GM12878 (cell line): ENCODE data around the gene SLC2A8. TPM values are rescaled to one million over a fixed set of nuclear protein-coding genes. Genes with fewer than 3 reads are reported as not detected.

Experiments used
- BMI1 ChIP-seq: fragments of 450-650 bp; IDR thresholded peaks from 2 replicates; pipeline ENCODE4 v1.6.1; 2016; ENCODE audit warnings: mild to moderate bottlenecking, moderate library complexity, borderline replicate concordance
- CBX5 ChIP-seq: sonication (generic); IDR thresholded peaks from 2 replicates; pipeline ENCODE4 v1.6.1; 2016; ENCODE audit warnings: low read depth, moderate library complexity, mild to moderate bottlenecking, inconsistent platforms
- CHD2 ChIP-seq: IDR thresholded peaks from 2 replicates; pipeline ENCODE4 v1.6.1; 2011; ENCODE audit warnings: low read depth, low read length, improper control_type of control experiment, borderline replicate concordance
- EED ChIP-seq: sonication (generic); IDR thresholded peaks from 2 replicates; pipeline ENCODE4 v1.6.1; 2016; ENCODE audit warnings: antibody characterized with exemption, low read depth
- IRF4 ChIP-seq: IDR thresholded peaks from 2 replicates; pipeline ENCODE4 v1.6.1; 2011; ENCODE audit warnings: low read depth, low read length
- MEF2A ChIP-seq: IDR thresholded peaks from 2 replicates; pipeline ENCODE4 v1.6.1; 2011; ENCODE audit warnings: low read depth, mild to moderate bottlenecking, low read length, moderate library complexity; ENCODE audit not compliant: insufficient read depth
- MLLT1 ChIP-seq: fragments of 450-650 bp; IDR thresholded peaks from 2 replicates; pipeline ENCODE4 v1.6.1; 2016; ENCODE audit warnings: mild to moderate bottlenecking
- MYB ChIP-seq: fragments of 150-350 bp; IDR thresholded peaks from 2 replicates; pipeline ENCODE4 v1.6.1; 2014; ENCODE audit warnings: mild to moderate bottlenecking, low read depth, low read length, borderline replicate concordance
- MYC ChIP-seq: IDR thresholded peaks from 2 replicates; pipeline ENCODE4 v1.6.1; 2011; ENCODE audit warnings: mild to moderate bottlenecking, low read length, moderate library complexity, inconsistent platforms; ENCODE audit not compliant: insufficient read depth, insufficient replicate concordance, insufficient read length, severe bottlenecking
- NFYA ChIP-seq: IDR thresholded peaks from 2 replicates; pipeline ENCODE4 v1.6.1; 2011; ENCODE audit warnings: low read depth, mild to moderate bottlenecking, low read length, improper control_type of control experiment, borderline replicate concordance
- PBX3 ChIP-seq: IDR thresholded peaks from 2 replicates; pipeline ENCODE4 v1.6.1; 2011; ENCODE audit warnings: mild to moderate bottlenecking, low read depth, low read length, moderate library complexity; ENCODE audit not compliant: insufficient replicate concordance
- POU2F2 ChIP-seq: IDR thresholded peaks from 3 replicates; pipeline ENCODE4 v1.6.1; 2011; ENCODE audit warnings: low read depth, mild to moderate bottlenecking, low read length, borderline replicate concordance
- RB1 ChIP-seq: fragments of 450-650 bp; formaldehyde crosslinking; IDR thresholded peaks from 2 replicates; pipeline ENCODE4 v1.6.1; 2017; ENCODE audit warnings: mild to moderate bottlenecking, borderline replicate concordance
- SMC3 ChIP-seq: IDR thresholded peaks from 2 replicates; pipeline ENCODE4 v1.6.1; 2011; ENCODE audit warnings: low read length, improper control_type of control experiment, borderline replicate concordance
- STAT1 ChIP-seq: fragments of 450-650 bp; conservative IDR thresholded peaks from 2 replicates; pipeline ENCODE4 v1.6.1; 2014; ENCODE audit warnings: antibody characterized with exemption, mild to moderate bottlenecking
- polyA plus RNA-seq, 11 experiments: library from polyadenylated mRNA; depleted of rRNA in 4 of 11; unstranded in 6 of 11; stranded (reverse) in 5 of 11; fragments of >200 nt; fragmentation: Nextera tagmentation in 4 of 11; fragmentation: Illumina TruSeq in 1 of 11; extraction: Ambion mirVana in 4 of 11; extraction: Trizol in 1 of 11; gene quantifications; 1 replicate in 1 of 11; 2 replicates in 10 of 11; pipeline versions ENCODE4 v1.2.1 to v1.2.3, GENCODE V29; 2011 to 2016; ENCODE audit warnings: inconsistent platforms in 2 of 11, missing spikeins in 2 of 11, low read depth in 1 of 11
- total RNA-seq, 4 experiments: library from RNA; depleted of rRNA in 3 of 4; stranded (reverse); fragments of >200 nt in 3 of 4; fragmentation: Illumina TruSeq in 1 of 4; extraction: Trizol in 1 of 4; gene quantifications; 2 replicates each; pipeline versions ENCODE4 v1.2.1 to v1.2.3, GENCODE V29; 2013 to 2021
- TF ChIP-seq, protein P1 (sequence below): IDR thresholded peaks from 2 replicates; pipeline ENCODE4 v1.6.1; 2012; ENCODE audit warnings: low read length, inconsistent platforms
- TF ChIP-seq, protein P2 (sequence below): fragments of 450-650 bp; IDR thresholded peaks from 2 replicates; pipeline ENCODE4 v1.6.1; 2017; ENCODE audit warnings: mild to moderate bottlenecking
- TF ChIP-seq, protein P3 (sequence below): fragments of 450-650 bp; IDR thresholded peaks from 2 replicates; pipeline ENCODE4 v1.6.1; 2017; ENCODE audit warnings: mild to moderate bottlenecking, low read depth, inconsistent platforms; ENCODE audit not compliant: poor library complexity, severe bottlenecking
- TF ChIP-seq, protein P4 (sequence below): IDR thresholded peaks from 2 replicates; pipeline ENCODE4 v1.6.1; 2011; ENCODE audit warnings: borderline replicate concordance, low read depth, mild to moderate bottlenecking, moderate library complexity, mixed read lengths, low read length; ENCODE audit not compliant: insufficient read depth; ENCODE audit errors: extremely low read length

Gene SLC2A8
- total and polyA plus RNA-seq, 10 of the 15 experiments (the other 5 are each of a cell fraction or from before 2014, with no cell fraction given): 0.31 to 22.7 (median 10.0) TPM

GRCh38 chr9:127423934-127424675 is 27.1 kb downstream of the SLC2A8 start, which contains the start of gene ZNF79 (continued):
- TF ChIP-seq MYC (no peak), IRF4 (no peak), CHD2 (peak; percentile 90), PBX3 (no peak), MYB (no peak), NFYA (no peak), MLLT1 (no peak), MEF2A (no peak), BMI1 (no peak), STAT1 (no peak), SMC3 (no peak), EED (peak; percentile 53; the same call in 1 of the 2 replicates), POU2F2 (peak; percentile 73; the same call in 2 of the 3 replicates), CBX5 (no peak), RB1 (peak; percentile 81; the same call in 1 of the 2 replicates)
- TF ChIP-seq, protein P1, sequence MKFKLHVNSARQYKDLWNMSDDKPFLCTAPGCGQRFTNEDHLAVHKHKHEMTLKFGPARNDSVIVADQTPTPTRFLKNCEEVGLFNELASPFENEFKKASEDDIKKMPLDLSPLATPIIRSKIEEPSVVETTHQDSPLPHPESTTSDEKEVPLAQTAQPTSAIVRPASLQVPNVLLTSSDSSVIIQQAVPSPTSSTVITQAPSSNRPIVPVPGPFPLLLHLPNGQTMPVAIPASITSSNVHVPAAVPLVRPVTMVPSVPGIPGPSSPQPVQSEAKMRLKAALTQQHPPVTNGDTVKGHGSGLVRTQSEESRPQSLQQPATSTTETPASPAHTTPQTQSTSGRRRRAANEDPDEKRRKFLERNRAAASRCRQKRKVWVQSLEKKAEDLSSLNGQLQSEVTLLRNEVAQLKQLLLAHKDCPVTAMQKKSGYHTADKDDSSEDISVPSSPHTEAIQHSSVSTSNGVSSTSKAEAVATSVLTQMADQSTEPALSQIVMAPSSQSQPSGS: no peak
- TF ChIP-seq, protein P2, sequence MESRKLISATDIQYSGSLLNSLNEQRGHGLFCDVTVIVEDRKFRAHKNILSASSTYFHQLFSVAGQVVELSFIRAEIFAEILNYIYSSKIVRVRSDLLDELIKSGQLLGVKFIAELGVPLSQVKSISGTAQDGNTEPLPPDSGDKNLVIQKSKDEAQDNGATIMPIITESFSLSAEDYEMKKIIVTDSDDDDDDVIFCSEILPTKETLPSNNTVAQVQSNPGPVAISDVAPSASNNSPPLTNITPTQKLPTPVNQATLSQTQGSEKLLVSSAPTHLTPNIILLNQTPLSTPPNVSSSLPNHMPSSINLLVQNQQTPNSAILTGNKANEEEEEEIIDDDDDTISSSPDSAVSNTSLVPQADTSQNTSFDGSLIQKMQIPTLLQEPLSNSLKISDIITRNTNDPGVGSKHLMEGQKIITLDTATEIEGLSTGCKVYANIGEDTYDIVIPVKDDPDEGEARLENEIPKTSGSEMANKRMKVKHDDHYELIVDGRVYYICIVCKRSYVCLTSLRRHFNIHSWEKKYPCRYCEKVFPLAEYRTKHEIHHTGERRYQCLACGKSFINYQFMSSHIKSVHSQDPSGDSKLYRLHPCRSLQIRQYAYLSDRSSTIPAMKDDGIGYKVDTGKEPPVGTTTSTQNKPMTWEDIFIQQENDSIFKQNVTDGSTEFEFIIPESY: no peak
- TF ChIP-seq, protein P3, sequence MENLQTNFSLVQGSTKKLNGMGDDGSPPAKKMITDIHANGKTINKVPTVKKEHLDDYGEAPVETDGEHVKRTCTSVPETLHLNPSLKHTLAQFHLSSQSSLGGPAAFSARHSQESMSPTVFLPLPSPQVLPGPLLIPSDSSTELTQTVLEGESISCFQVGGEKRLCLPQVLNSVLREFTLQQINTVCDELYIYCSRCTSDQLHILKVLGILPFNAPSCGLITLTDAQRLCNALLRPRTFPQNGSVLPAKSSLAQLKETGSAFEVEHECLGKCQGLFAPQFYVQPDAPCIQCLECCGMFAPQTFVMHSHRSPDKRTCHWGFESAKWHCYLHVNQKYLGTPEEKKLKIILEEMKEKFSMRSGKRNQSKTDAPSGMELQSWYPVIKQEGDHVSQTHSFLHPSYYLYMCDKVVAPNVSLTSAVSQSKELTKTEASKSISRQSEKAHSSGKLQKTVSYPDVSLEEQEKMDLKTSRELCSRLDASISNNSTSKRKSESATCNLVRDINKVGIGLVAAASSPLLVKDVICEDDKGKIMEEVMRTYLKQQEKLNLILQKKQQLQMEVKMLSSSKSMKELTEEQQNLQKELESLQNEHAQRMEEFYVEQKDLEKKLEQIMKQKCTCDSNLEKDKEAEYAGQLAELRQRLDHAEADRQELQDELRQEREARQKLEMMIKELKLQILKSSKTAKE: no peak
- TF ChIP-seq, protein P4, sequence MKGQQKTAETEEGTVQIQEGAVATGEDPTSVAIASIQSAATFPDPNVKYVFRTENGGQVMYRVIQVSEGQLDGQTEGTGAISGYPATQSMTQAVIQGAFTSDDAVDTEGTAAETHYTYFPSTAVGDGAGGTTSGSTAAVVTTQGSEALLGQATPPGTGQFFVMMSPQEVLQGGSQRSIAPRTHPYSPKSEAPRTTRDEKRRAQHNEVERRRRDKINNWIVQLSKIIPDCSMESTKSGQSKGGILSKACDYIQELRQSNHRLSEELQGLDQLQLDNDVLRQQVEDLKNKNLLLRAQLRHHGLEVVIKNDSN: no peak
